ENCODE results near the gene PTGR2.
"Not testable (repeated sequence)": the region's sequence is repeated elsewhere in the genome, so short reads cannot be mapped to it uniquely, and the experiment has no call there.

Gene PTGR2

GRCh38 chr14:73823339-73823885 is 28.2 kb upstream of the PTGR2 start:
- intact Hi-C loops (cut with micrococcal nuclease), result no loop called here
- Mint-ChIP-seq H3K27me3 (no peaks in the 10 kb centered on the region), H3K36me3 (ENCODE audit: low read depth) (no peaks in the 10 kb centered on the region)

GRCh38 chr14:73824127-73824526 is 27.5 kb upstream of the PTGR2 start:
- Mint-ChIP-seq H3K4me1 (ENCODE audit: low read depth) (peaks cover 1% of the 10 kb centered on the region), H3K27me3 (no peaks in the 10 kb centered on the region), H3K27ac (no peak overlapping the region), H3K4me3 (no peak overlapping the region), H3K9me3 (no peaks in the 10 kb centered on the region), H3K36me3 (ENCODE audit: low read depth) (no peaks in the 10 kb centered on the region)
- intact Hi-C loops (cut with micrococcal nuclease), result loop anchor here (2.0 kb wide), 1 partner anchor 37 kb away; no protein-coding TSS in a partner anchor

More at GRCh38 chr14:73823339-73823885, 28.2 kb upstream of the PTGR2 start:
- no peaks in the 10 kb centered on the region for H3K4me1 Mint-ChIP-seq (ENCODE audit: low read depth)
- no peak overlapping the region for H3K27ac Mint-ChIP-seq
- no peaks in the 10 kb centered on the region for H3K9me3 Mint-ChIP-seq
- no peak overlapping the region for H3K4me3 Mint-ChIP-seq

- H3K4me3 Mint-ChIP-seq, result no peak overlapping the region
- H3K4me1 Mint-ChIP-seq (ENCODE audit: low read depth), result peaks cover 5% of the 10 kb centered on the region
- H3K27ac Mint-ChIP-seq, result no peak overlapping the region
- no peaks in the 10 kb centered on the region for H3K9me3 Mint-ChIP-seq
- intact Hi-C loops (cut with micrococcal nuclease), result loop anchor here (2.0 kb wide), 1 partner anchor 38 kb away; no protein-coding TSS in a partner anchor
- H3K36me3 Mint-ChIP-seq (ENCODE audit: low read depth), result no peaks in the 10 kb centered on the region
- no peaks in the 10 kb centered on the region for H3K27me3 Mint-ChIP-seq
Measured at GRCh38 chr14:73824536-73824935, 27.1 kb upstream of the PTGR2 start.

GRCh38 chr14:73825551-73826188 is 26.0 kb upstream of the PTGR2 start:
- Mint-ChIP-seq H3K27me3 (no peaks in the 10 kb centered on the region), H3K4me1 (ENCODE audit: low read depth) (peaks cover 11% of the 10 kb centered on the region), H3K36me3 (ENCODE audit: low read depth) (no peaks in the 10 kb centered on the region), H3K4me3 (no peak overlapping the region), H3K9me3 (no peaks in the 10 kb centered on the region), H3K27ac (no peak overlapping the region)
- intact Hi-C loops (cut with micrococcal nuclease), result loop anchor here (1.0 to 2.0 kb wide), 2 partner anchors 39 to 97 kb away; no protein-coding TSS in a partner anchor

- H3K4me3 Mint-ChIP-seq; intact Hi-C loops (cut with micrococcal nuclease); H3K9me3 Mint-ChIP-seq; H3K27ac Mint-ChIP-seq; H3K36me3 Mint-ChIP-seq (ENCODE audit: low read depth); H3K27me3 Mint-ChIP-seq: not testable (repeated sequence)
- H3K4me1 Mint-ChIP-seq (ENCODE audit: low read depth), result peaks cover 11% of the 10 kb centered on the region
Measured at GRCh38 chr14:73827190-73827589, 24.4 kb upstream of the PTGR2 start.

- H3K36me3 Mint-ChIP-seq (ENCODE audit: low read depth), result no peaks in the 10 kb centered on the region
- intact Hi-C loops (cut with micrococcal nuclease), result no loop called here
- H3K27ac Mint-ChIP-seq, result peak overlapping the region; percentile 73
- H3K27me3 Mint-ChIP-seq, result no peaks in the 10 kb centered on the region
- peaks cover 11% of the 10 kb centered on the region for H3K4me1 Mint-ChIP-seq (ENCODE audit: low read depth)
- H3K4me3 Mint-ChIP-seq, result no peak overlapping the region
- H3K9me3 Mint-ChIP-seq, result no peaks in the 10 kb centered on the region
Measured at GRCh38 chr14:73829071-73829470, 22.6 kb upstream of the PTGR2 start.

GRCh38 chr14:73829526-73830431 is 21.9 kb upstream of the PTGR2 start:
- intact Hi-C loops (cut with micrococcal nuclease), result no loop called here
- no peak overlapping the region for H3K4me3 Mint-ChIP-seq

GRCh38 chr14:73833034-73833433 is 18.6 kb upstream of the PTGR2 start:
- no peak overlapping the region for H3K27ac Mint-ChIP-seq
- peaks cover 23% of the 10 kb centered on the region for H3K4me1 Mint-ChIP-seq (ENCODE audit: low read depth)
- no peaks in the 10 kb centered on the region for H3K36me3 Mint-ChIP-seq (ENCODE audit: low read depth)
- intact Hi-C loops (cut with micrococcal nuclease), result no loop called here
- H3K27me3 Mint-ChIP-seq, result no peaks in the 10 kb centered on the region
- H3K4me3 Mint-ChIP-seq, result no peak overlapping the region
- H3K9me3 Mint-ChIP-seq, result no peaks in the 10 kb centered on the region

More at GRCh38 chr14:73829526-73830431, 21.9 kb upstream of the PTGR2 start:
- H3K27me3 Mint-ChIP-seq, result no peaks in the 10 kb centered on the region
- H3K27ac Mint-ChIP-seq, result peak overlapping the region; percentile 73
- no peaks in the 10 kb centered on the region for H3K9me3 Mint-ChIP-seq
- no peaks in the 10 kb centered on the region for H3K36me3 Mint-ChIP-seq (ENCODE audit: low read depth)
- peaks cover 11% of the 10 kb centered on the region for H3K4me1 Mint-ChIP-seq (ENCODE audit: low read depth)

GRCh38 chr14:73833530-73834260 is 17.9 kb upstream of the PTGR2 start:
- H3K27ac Mint-ChIP-seq, result no peak overlapping the region
- H3K36me3 Mint-ChIP-seq (ENCODE audit: low read depth), result no peaks in the 10 kb centered on the region
- no peaks in the 10 kb centered on the region for H3K9me3 Mint-ChIP-seq
- H3K4me1 Mint-ChIP-seq (ENCODE audit: low read depth), result peaks cover 23% of the 10 kb centered on the region
- no peaks in the 10 kb centered on the region for H3K27me3 Mint-ChIP-seq
- no peak overlapping the region for H3K4me3 Mint-ChIP-seq
- intact Hi-C loops (cut with micrococcal nuclease), result no loop called here

- Mint-ChIP-seq H3K27me3 (no peaks in the 10 kb centered on the region), H3K9me3 (no peaks in the 10 kb centered on the region), H3K4me1 (ENCODE audit: low read depth) (peaks cover 20% of the 10 kb centered on the region), H3K36me3 (ENCODE audit: low read depth) (no peaks in the 10 kb centered on the region), H3K27ac (no peak overlapping the region), H3K4me3 (no peak overlapping the region)
- intact Hi-C loops (cut with micrococcal nuclease), result no loop called here
Measured at GRCh38 chr14:73834261-73834625, 17.4 kb upstream of the PTGR2 start.

- H3K36me3 Mint-ChIP-seq (ENCODE audit: low read depth); H3K4me3 Mint-ChIP-seq; intact Hi-C loops (cut with micrococcal nuclease); H3K9me3 Mint-ChIP-seq; H3K27ac Mint-ChIP-seq; H3K27me3 Mint-ChIP-seq: not testable (repeated sequence)
- peaks cover 13% of the 10 kb centered on the region for H3K4me1 Mint-ChIP-seq (ENCODE audit: low read depth)
Measured at GRCh38 chr14:73838293-73839034, 13.2 kb upstream of the PTGR2 start.

- intact Hi-C loops (cut with micrococcal nuclease), result no loop called here
- no peak overlapping the region for H3K27ac Mint-ChIP-seq
- H3K4me1 Mint-ChIP-seq (ENCODE audit: low read depth), result peaks cover 11% of the 10 kb centered on the region
- no peaks in the 10 kb centered on the region for H3K36me3 Mint-ChIP-seq (ENCODE audit: low read depth)
- H3K9me3 Mint-ChIP-seq, result no peaks in the 10 kb centered on the region
- H3K4me3 Mint-ChIP-seq, result no peak overlapping the region
- no peaks in the 10 kb centered on the region for H3K27me3 Mint-ChIP-seq
Measured at GRCh38 chr14:73842201-73842600, 9.4 kb upstream of the PTGR2 start.

- intact Hi-C loops (cut with micrococcal nuclease), result no loop called here
- no peak overlapping the region for H3K27ac Mint-ChIP-seq
- peaks cover 9% of the 10 kb centered on the region for H3K4me1 Mint-ChIP-seq (ENCODE audit: low read depth)
- H3K27me3 Mint-ChIP-seq, result no peaks in the 10 kb centered on the region
- no peak overlapping the region for H3K4me3 Mint-ChIP-seq
- H3K36me3 Mint-ChIP-seq (ENCODE audit: low read depth), result no peaks in the 10 kb centered on the region
- no peaks in the 10 kb centered on the region for H3K9me3 Mint-ChIP-seq
Measured at GRCh38 chr14:73842851-73843250, 8.8 kb upstream of the PTGR2 start.

All from dendritic cell treated with granulocyte-macrophage colony-stimulating factor and Interleukin-4, amounts not matched to agents 40 ng/mL and 50 ng/mL, for 4 days (primary cell).